GM03348 (cell line): Measurements from ENCODE around the gene SLFN12L.
"Not testable (repeated sequence)": the region's sequence is repeated elsewhere in the genome, so short reads cannot be mapped to it uniquely, and the experiment has no call there.

Experiments
- DNase-seq: peaks from one replicate; pipeline ENCODE4 v3.0.0; 2012; ENCODE audit warnings: low spot score

SLFN12L gene

DNA sequence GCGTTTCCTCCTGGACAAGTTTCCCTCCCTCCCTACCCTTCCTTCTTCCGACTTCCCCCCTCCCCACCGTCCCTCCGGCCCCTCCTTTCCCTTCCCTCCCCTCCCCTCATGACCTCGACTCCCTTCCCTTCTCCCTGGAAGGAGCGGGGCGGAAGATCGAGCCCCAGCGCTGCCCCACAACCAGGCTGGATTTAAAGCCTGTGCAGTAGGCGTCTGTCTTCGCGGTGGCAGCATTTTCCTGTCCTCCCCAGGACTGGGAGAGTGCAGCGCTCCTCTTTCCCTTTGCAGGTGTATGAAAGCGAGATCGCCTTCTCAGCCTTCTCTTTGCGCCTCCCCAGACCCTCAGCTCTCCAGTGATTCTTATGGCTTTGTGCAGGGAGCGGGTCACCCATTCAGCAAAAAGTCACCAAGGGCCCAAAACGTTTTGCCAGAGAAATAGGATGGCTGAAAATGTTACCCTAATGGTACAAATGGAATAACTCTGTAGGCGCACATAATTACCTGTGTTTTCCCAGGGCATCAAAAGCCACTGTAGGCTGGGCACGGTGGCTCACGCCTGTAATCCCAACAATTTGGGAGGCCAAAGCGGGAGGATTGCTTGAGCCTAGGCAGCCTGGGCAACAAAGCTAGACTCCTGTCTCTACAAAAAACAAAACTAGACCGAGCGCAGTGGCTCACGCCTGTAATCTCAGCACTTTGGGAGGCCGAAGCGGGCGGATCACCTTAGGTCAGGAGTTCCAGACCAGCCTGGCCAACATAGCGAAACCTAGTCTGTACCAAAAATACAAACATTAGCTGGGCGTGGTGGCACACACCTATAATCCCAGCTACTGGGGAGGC, 40.8 kb downstream of the SLFN12L start:
- DNase-seq, result no peak

DNA sequence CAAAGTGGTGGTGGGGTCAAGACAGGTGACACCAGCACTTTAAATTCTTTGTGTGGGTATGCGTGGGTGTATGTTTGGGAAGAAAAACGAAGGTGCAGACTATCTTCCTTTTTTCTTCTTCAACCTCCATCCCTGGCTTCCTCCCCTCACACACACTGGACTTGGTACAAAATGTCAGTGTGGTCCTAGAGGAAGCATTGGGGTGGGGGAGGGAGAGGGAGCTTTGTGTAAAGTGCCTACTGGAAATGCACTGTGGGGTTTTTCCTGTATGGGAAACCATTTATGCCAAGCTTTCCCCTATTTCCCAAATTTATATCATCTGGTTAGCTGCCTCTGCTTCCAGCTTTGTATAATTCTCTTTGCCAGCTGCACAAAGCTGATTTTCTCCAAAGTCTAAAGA, 44.4 kb downstream of the SLFN12L start:
- no peak for DNase-seq

- DNase-seq, result no peak
Measured at GRCh38 chr17:35491417-35491816, 46.1 kb downstream of the SLFN12L start.

DNA sequence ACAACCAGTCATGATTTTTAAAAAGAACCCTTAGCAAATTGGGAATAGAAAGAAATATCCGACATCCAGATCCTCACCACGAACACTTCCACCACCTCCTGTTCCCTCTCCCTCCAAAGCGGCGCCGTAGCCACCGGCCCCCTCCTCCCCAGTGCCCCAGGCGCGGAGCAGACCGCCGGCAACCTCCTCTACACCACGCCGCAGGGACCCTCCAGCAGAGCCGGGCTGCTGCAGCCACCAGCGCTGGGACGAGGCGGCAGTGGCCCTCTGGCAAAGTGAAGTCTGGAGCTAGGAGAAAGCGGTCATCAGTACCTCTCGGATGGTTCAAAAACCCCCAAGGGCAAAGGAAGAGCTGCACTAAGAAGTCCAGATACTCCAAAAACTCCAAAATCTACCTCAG, 47.5 kb downstream of the SLFN12L start:
- no peak for DNase-seq

- DNase-seq, result no peak
Measured at GRCh38 chr17:35488991-35489390, 48.5 kb downstream of the SLFN12L start.

- DNase-seq, result peak; percentile 78
Measured at GRCh38 chr17:35486920-35487732, 50.4 kb downstream of the SLFN12L start.

DNA sequence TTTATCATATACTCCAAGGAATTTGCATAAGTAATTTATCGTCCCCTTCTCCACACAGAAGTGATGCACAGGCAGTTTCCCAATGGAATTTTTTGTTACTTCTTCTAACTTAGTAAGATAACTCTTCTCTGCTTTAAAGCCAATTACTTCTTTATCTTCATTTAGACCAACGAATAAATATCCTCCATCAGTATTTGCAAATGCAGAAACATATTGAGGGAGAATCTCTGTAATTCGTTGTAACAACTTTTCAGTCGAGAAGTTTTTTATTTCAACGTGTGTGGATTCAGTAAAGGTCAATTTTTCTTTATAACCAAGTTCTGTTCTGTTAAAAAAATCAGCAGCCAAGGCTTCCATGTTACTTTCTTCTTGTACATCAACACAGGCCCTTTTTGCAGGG, 58.2 kb downstream of the SLFN12L start:
- DNase-seq, result no peak

DNA sequence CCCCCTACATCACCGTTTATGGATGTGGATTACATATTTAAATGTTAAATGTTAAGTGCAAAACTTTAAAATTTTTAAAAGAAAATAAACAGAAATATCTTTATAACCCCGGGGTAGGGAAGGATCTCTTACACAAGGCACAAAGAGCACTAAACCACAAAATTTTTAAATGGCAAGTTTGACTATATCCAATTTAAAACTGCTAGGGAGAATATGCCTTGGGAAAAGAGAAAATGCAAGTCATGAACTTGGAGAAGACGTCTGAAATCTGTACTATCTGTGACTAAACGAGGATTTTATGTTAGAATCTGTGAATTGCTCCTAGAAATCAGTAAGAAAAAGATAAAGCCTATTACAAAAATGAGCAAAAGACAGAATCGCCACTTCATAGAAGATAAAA, 60.2 kb downstream of the SLFN12L start:
- DNase-seq, result no peak

GRCh38 chr17:35476283-35476820, 61.1 kb downstream of the SLFN12L start:
- no peak for DNase-seq

DNA sequence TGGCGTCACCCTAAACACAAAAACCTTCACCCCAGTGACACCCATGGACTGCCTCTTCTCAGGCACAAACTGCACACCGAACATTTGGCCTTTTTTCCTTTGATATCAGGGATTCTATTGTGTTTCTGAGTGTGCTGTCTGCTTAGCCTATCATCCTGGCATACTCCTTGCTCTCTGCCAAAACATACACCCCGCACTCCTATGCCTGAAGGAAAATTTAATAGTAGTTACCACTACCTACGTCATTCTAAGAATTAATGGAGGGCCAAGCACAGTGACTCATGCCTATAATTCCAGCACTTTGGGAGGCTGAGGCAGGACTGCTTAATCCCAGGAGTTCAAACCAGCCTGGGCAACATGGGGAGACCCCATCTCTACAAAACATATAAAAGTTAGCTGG, 69.0 kb downstream of the SLFN12L start:
- DNase-seq, result no peak

DNA sequence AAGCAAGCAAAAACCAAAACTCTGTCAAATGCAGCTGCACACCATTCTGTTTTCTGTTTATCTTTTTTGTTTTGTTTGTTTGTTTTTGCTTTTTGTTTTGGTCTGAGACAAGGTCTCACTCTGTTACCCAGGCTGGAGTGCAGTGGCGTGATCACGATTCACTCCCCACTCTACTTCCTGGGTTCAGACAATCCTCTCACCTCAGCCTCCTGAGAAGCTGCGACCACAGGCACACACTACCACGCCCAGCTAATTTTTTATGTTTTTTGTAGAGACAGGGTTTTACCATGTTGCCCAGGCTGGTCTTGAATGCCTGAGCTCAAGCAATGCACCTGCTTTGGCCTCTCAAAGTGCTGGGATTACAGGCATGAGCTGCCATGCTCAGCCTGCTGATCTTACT, 69.7 kb downstream of the SLFN12L start:
- no peak for DNase-seq

- DNase-seq, result peak; percentile 4
Measured at GRCh38 chr17:35460354-35460851, 77.1 kb downstream of the SLFN12L start.

DNA sequence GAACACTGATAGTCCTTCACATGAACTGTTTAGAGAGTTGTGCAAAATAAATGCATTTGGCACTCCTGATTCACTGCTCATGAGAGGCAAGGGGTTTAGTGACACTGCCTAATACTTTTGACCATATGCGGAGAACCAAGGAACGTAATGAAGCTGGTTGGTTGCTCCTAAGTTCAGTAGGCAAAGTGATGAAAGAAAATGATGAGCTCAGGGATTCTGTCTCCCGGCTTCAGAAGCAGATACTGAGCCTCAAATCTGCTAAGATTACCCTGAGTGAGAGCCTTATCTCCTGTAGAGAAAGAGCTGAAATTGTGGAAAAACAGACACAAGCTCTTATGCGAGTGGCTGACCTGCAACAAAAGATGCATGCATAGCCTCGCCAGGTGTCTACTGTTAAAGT, 83.4 kb downstream of the SLFN12L start:
- not testable (repeated sequence) for DNase-seq

GRCh38 chr17:35453171-35453570, 84.3 kb downstream of the SLFN12L start:
- no peak for DNase-seq

- peak; percentile 10 for DNase-seq
Measured at GRCh38 chr17:35449371-35449931, 88.0 kb downstream of the SLFN12L start.

DNA sequence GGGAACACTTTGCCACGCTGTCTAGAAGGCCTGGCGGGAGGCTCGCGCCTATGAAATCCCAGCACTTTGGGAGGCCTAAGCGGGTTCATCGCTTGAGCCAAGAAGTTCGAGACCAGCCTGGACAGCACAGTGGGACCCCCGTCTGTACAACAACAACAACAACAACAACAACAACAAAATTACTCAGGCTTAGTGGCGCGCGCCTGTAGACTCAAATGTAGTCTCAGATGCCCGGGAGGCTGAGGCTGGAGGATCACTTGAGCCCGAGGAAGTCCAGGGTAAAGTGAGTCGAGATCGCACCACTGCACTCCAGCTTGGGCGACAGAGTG, 88.6 kb downstream of the SLFN12L start:
- no peak for DNase-seq

DNA sequence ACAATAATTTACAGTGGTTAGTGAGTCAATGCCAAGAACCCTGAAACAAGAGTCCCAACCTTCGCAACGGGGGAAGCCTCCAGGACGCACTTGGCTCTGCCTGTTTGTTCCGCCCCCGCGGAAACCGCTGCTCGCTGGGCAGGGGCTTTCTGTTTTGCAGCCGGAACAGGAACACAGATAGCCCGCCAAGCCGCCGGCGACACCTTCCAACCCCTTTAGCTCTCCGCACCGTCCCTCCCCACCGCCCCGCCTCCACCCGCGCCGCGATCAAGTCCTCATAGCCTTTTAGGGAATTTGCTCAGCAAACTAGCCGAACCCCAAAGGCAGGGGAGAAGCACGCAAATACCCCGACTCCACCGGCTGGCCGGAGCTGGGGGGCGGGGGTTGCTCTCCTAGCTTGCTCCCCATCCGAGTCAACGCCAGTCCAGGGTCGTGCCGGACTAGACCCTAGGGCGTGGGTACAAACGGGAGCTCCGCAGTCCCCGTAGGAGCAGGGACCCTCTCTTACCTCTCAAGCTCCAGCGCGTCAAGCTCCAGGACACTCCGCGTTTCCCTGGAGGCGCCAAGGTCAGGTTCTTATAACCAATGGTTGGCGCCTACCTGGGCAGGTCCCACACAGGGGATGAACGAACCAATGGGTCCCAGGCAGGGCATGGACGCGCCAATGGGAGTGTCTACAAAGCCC, 89.1 kb downstream of the SLFN12L start, which contains the start of gene SLFN13:
Gene SLFN13, minus strand, starts transcription at position 553 of the 685 bp plus-strand sequence. CDS start 3,086 bp downstream, outside the sequence.
- peak; percentile 38 for DNase-seq

DNA sequence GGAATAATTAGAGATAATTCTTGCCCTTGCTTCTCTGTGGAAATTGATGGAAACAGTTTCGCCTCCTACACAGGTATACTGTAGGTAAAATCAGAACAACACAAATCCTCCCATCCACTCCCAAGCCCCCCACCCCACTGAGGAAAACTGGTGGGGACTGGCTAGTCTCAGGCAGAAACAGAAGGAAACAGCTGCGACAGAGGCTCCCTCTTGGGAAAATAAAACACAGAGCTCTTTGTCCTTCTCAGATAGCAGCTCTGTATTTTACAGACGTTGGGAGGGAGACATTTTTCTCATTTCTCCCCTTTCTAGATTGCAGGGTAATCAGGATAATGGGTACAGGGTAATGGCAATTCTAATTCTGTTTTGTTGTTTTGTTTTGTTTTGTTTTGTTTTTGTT, 90.0 kb downstream of the SLFN12L start:
- no peak for DNase-seq

DNA sequence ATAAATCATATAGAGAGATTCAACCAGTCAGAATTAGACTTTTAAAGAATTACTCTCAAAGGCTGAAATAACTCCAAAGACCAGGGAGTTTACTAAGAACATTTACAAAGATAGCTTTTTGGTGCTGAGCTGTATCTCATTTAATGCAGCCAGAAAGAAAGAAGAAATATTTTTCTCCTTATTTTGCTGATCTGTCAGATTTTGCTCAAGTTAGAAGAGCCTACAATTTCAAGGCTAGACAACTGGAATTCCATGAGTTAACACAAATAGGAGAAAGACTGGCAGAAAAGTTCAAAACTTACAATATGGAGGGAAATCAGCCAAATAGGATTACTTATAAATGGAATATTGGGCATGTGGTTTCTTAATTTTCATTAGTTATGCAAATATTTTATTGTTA, 99.0 kb downstream of the SLFN12L start:
- no peak for DNase-seq

DNA sequence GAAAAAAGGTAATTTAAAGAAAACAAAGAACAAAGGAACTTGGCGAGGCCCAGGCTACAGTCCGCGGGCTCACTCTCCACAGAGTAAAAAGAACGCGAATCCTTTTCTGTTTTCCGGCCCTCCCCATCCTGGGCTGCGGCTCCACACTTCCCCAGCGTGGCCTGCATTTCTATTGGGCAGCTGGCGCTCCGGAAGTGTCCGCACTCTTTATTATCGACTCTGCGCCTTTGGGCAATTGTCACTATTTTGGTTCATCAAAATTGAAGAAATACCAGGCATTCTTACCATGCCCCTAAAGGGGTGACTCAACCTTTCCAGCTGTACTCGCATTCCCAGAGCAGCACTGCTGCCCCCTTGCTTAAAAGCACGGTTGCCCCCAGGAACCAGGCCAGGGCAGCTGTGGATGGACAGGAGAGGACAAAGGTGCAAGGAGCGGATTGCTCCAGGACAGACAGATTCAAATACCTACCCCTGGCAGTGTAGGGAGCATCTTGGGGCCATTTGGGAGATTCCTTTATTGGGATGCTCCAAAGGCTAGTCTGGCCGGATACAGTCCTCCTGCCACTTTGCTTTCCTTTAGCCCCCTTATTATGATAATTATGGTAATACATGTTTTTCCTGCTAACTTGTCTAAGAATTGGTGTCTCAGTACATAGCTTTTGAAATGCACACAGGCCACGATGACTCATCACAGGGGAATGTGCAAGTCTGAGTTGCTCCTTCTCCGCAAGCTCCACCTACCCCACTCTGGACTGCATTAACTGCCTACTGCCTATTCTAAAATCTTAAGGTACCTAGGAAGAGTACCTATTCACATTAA, 104.2 kb downstream of the SLFN12L start:
- DNase-seq, result peak; percentile 93
